ENCODE results near the gene MAN2A2.

MAN2A2 gene

DNA sequence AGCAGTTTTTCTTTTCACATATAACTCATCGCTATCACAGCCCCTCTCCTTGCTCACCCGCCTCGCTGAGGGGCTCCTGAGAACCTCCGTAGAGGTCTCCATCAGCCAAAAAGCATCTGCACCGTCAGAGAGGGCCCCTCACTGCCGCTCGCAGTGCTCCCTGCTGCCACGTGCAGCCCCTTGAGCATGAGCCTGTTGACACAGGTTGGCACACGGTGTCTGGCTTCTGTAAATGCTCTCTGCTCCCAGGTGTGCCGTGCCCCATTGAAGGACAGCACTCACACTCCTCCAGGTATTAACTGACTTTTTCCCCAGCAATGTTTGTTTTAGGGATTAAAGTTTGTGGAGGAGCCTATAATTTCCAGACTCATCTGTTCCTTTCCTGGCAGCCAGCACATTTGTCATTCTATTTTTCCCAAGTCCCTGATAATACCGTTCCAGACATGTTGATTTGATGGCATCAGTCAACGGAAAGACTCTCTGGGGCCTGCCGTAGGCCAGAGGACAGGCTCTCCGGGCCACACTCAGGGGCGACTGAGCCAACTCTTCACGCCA lies 36.9 kb upstream of the MAN2A2 start:
- Histone ChIP-seq H3K4me3 (ENCODE audit: low read length) (no peak overlapping the region), H3K27me3 (ENCODE audit: insufficient read depth, low read length) (no peaks in the 10 kb centered on the region), H3K9me3 (ENCODE audit: low read length) (no peaks in the 10 kb centered on the region), H3K4me1 (ENCODE audit: insufficient read depth, low read length) (peaks cover 10% of the 10 kb centered on the region), H3K36me3 (ENCODE audit: insufficient read depth, low read length) (no peaks in the 10 kb centered on the region), H2AFZ (ENCODE audit: low read depth, low read length) (no peak overlapping the region)

GRCh38 chr15:90866800-90867199 lies 36.3 kb upstream of the MAN2A2 start:
- H3K27me3 ChIP-seq (ENCODE audit: insufficient read depth, low read length) = no peaks in the 10 kb centered on the region
- H3K36me3 ChIP-seq (ENCODE audit: insufficient read depth, low read length) = no peaks in the 10 kb centered on the region
- H3K4me1 ChIP-seq (ENCODE audit: insufficient read depth, low read length) = peaks cover 10% of the 10 kb centered on the region
- H2AFZ ChIP-seq (ENCODE audit: low read depth, low read length) = no peak overlapping the region
- no peak overlapping the region for H3K4me3 ChIP-seq (ENCODE audit: low read length)
- no peaks in the 10 kb centered on the region for H3K9me3 ChIP-seq (ENCODE audit: low read length)

GRCh38 chr15:90868261-90868689 lies 34.8 kb upstream of the MAN2A2 start, which contains the start of gene FURIN:
Gene FURIN (plus strand): TSS chr15:90868588. CDS start chr15:90875741, 7,153 bp downstream.
- peaks cover 21% of the 10 kb centered on the region for H3K4me1 ChIP-seq (ENCODE audit: insufficient read depth, low read length)
- H3K27me3 ChIP-seq (ENCODE audit: insufficient read depth, low read length) = no peaks in the 10 kb centered on the region
- H3K36me3 ChIP-seq (ENCODE audit: insufficient read depth, low read length) = no peaks in the 10 kb centered on the region
- H3K4me3 ChIP-seq (ENCODE audit: low read length) = no peak within 1 kb of the TSS
- H3K9me3 ChIP-seq (ENCODE audit: low read length) = no peaks in the 10 kb centered on the region
- no peak within 1 kb of the TSS for H2AFZ ChIP-seq (ENCODE audit: low read depth, low read length)

DNA sequence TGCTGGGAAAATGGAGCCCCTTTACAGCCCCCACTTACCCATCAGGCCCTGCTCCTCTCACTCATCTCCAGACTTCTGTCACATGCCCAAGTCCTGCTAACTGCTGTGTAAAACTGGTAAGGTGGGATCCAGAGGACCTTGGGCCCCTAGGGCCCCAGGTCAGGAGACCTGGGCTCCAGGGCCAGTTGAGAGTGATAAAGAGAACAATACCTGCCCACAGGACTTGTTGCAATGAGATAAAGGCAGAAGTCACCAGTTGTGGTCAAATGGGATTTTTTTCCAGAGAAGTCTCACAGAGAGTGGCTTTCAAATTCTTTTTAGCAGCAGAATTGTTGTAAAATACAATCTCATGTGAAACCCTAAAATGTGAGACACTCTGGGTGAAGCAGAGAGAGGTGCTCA lies 34.0 kb upstream of the MAN2A2 start:
- peaks cover 27% of the 10 kb centered on the region for H3K4me1 ChIP-seq (ENCODE audit: insufficient read depth, low read length)
- no peak overlapping the region for H3K4me3 ChIP-seq (ENCODE audit: low read length)
- no peaks in the 10 kb centered on the region for H3K36me3 ChIP-seq (ENCODE audit: insufficient read depth, low read length)
- no peaks in the 10 kb centered on the region for H3K27me3 ChIP-seq (ENCODE audit: insufficient read depth, low read length)
- H2AFZ ChIP-seq (ENCODE audit: low read depth, low read length) = no peak overlapping the region
- no peaks in the 10 kb centered on the region for H3K9me3 ChIP-seq (ENCODE audit: low read length)

- Histone ChIP-seq H3K4me3 (ENCODE audit: low read length) (no peak overlapping the region), H3K27me3 (ENCODE audit: insufficient read depth, low read length) (no peaks in the 10 kb centered on the region), H2AFZ (ENCODE audit: low read depth, low read length) (no peak overlapping the region), H3K4me1 (ENCODE audit: insufficient read depth, low read length) (peaks cover 29% of the 10 kb centered on the region), H3K36me3 (ENCODE audit: insufficient read depth, low read length) (no peaks in the 10 kb centered on the region), H3K9me3 (ENCODE audit: low read length) (no peaks in the 10 kb centered on the region)
Measured at GRCh38 chr15:90869601-90870353, 33.3 kb upstream of the MAN2A2 start.

DNA sequence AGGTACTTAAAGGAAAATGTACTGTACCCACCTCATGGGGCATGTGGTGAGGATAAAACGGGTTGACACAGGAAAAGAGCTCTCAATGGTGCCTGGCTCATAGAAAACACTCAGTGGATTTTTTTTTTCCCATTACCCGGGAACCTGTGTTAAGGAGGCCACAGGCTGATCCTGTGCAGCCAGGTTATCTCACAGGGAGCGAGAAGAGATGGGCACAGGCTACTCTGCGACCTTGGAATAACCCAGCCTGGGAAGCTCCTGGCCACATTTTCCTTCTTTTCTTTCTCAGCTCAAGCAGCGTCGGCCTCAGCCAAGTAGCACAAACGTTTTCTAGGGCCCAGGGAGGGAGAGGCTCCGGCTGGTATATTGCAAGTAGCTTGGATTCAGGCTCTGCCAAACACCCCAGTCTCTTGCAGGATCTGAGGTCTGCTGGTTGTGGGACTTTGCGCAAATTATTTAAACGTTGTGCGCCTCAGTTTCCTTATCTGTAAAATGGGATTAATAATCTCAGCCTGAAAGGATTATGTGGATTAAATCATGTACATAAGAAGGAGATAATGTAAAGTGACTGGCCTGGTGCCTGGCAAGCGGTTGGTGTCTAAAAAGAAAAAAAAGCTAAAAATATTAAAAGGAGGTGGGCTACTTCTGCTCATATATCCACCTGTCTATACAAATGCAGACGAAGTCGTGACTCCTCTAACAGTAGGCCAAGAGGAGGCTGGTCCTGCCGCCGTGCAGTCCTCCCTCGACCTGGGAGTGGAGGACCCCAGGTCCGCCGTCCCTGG lies 32.6 kb upstream of the MAN2A2 start:
- peaks cover 29% of the 10 kb centered on the region for H3K4me1 ChIP-seq (ENCODE audit: insufficient read depth, low read length)

DNA sequence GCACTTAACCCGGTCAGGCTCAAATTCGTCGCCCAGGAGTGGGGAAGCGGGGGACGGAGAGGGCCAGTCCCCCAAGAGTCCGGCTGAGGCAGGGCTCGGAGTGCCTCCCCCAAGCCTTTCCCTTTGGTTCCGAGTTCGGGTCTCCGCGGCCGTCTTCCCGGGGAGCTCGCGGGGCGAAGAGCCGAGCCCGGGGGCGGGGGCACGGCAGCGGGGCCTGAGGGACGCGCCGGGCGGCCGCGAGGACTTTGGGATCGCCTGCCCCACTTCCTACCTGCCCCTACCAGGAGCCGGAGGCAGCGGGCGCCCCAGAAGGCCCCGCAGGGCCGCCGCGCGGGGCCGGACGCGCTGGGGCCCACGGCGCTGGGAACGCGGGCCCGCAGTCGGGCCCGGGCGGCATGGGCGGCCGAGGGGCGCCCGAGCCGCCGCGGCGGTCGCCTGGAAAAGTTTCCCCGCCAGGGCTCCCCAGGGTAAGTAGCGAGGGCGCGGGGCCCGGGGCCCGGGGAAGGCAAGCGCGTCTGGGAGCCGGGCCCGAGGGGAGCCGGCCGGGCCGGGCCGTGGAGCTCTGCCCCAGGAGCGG lies 31.9 kb upstream of the MAN2A2 start:
- Histone ChIP-seq H3K4me3 (ENCODE audit: low read length) (peak overlapping the region; percentile 79), H3K36me3 (ENCODE audit: insufficient read depth, low read length) (peaks cover 4% of the 10 kb centered on the region), H3K9me3 (ENCODE audit: low read length) (no peaks in the 10 kb centered on the region), H3K27me3 (ENCODE audit: insufficient read depth, low read length) (no peaks in the 10 kb centered on the region), H3K4me1 (ENCODE audit: insufficient read depth, low read length) (peaks cover 29% of the 10 kb centered on the region), H2AFZ (ENCODE audit: low read depth, low read length) (peak overlapping the region; percentile 88)

More for the DNA sequence above, 32.6 kb upstream of the MAN2A2 start:
- H3K4me3 ChIP-seq (ENCODE audit: low read length) = peak overlapping the region; percentile 79
- peak overlapping the region; percentile 72 for H2AFZ ChIP-seq (ENCODE audit: low read depth, low read length)
- no peaks in the 10 kb centered on the region for H3K27me3 ChIP-seq (ENCODE audit: insufficient read depth, low read length)
- no peaks in the 10 kb centered on the region for H3K9me3 ChIP-seq (ENCODE audit: low read length)
- H3K36me3 ChIP-seq (ENCODE audit: insufficient read depth, low read length) = no peaks in the 10 kb centered on the region

- Histone ChIP-seq H3K4me1 (ENCODE audit: insufficient read depth, low read length) (peaks cover 29% of the 10 kb centered on the region), H3K4me3 (ENCODE audit: low read length) (peak overlapping the region; percentile 79)
Measured at GRCh38 chr15:90871716-90872485, 31.2 kb upstream of the MAN2A2 start.

GRCh38 chr15:90872486-90873184 lies 30.5 kb upstream of the MAN2A2 start:
- H3K4me1 ChIP-seq (ENCODE audit: insufficient read depth, low read length) = peaks cover 29% of the 10 kb centered on the region
- peak overlapping the region; percentile 79 for H3K4me3 ChIP-seq (ENCODE audit: low read length)
- no peaks in the 10 kb centered on the region for H3K27me3 ChIP-seq (ENCODE audit: insufficient read depth, low read length)
- H2AFZ ChIP-seq (ENCODE audit: low read depth, low read length) = peak overlapping the region; percentile 88
- H3K36me3 ChIP-seq (ENCODE audit: insufficient read depth, low read length) = peaks cover 16% of the 10 kb centered on the region
- no peaks in the 10 kb centered on the region for H3K9me3 ChIP-seq (ENCODE audit: low read length)

More at GRCh38 chr15:90871716-90872485, 31.2 kb upstream of the MAN2A2 start:
- H3K27me3 ChIP-seq (ENCODE audit: insufficient read depth, low read length) = no peaks in the 10 kb centered on the region
- H2AFZ ChIP-seq (ENCODE audit: low read depth, low read length) = peak overlapping the region; percentile 88
- no peaks in the 10 kb centered on the region for H3K9me3 ChIP-seq (ENCODE audit: low read length)
- H3K36me3 ChIP-seq (ENCODE audit: insufficient read depth, low read length) = peaks cover 8% of the 10 kb centered on the region

- no peak overlapping the region for H3K4me3 ChIP-seq (ENCODE audit: low read length)
- H2AFZ ChIP-seq (ENCODE audit: low read depth, low read length) = no peak overlapping the region
- no peaks in the 10 kb centered on the region for H3K27me3 ChIP-seq (ENCODE audit: insufficient read depth, low read length)
- peaks cover 29% of the 10 kb centered on the region for H3K4me1 ChIP-seq (ENCODE audit: insufficient read depth, low read length)
- H3K36me3 ChIP-seq (ENCODE audit: insufficient read depth, low read length) = peaks cover 24% of the 10 kb centered on the region
- no peaks in the 10 kb centered on the region for H3K9me3 ChIP-seq (ENCODE audit: low read length)
Measured at GRCh38 chr15:90873488-90873997, 29.6 kb upstream of the MAN2A2 start.

- no peak overlapping the region for H3K4me3 ChIP-seq (ENCODE audit: low read length)
- peaks cover 26% of the 10 kb centered on the region for H3K36me3 ChIP-seq (ENCODE audit: insufficient read depth, low read length)
- no peaks in the 10 kb centered on the region for H3K27me3 ChIP-seq (ENCODE audit: insufficient read depth, low read length)
- H3K9me3 ChIP-seq (ENCODE audit: low read length) = no peaks in the 10 kb centered on the region
- H3K4me1 ChIP-seq (ENCODE audit: insufficient read depth, low read length) = peaks cover 27% of the 10 kb centered on the region
- no peak overlapping the region for H2AFZ ChIP-seq (ENCODE audit: low read depth, low read length)
Measured at GRCh38 chr15:90873998-90874605, 29.0 kb upstream of the MAN2A2 start.
